Omental fat pad (tissue), 4 donors: ENCODE measurements around the gene RBMS2. TPM values are rescaled to one million over a fixed set of nuclear protein-coding genes. Genes with fewer than 3 reads are reported as not detected.
A peak's percentile ranks its signal among the peaks of the same experiment; 100 is the strongest.

Experiments used
- ATAC-seq: fragments of 150-250 bp; one replicate; pipeline ENCODE4 v1.9.1; 2016; ENCODE audit warnings: mild to moderate bottlenecking, moderate library complexity; ENCODE audit not compliant: low FRiP score
- DNase-seq: peaks from one replicate; pipeline ENCODE4 v3.0.0-alpha.2; 2019; ENCODE audit warnings: low spot score
- total RNA-seq, 4 donors: library from RNA; depleted of rRNA; stranded (reverse); fragments of >200 nt; gene quantifications; one replicate each; pipeline ENCODE4 v1.1.0, GENCODE V29; 2016
- TF ChIP-seq, protein P1 (sequence below), 3 donors: fragments of 450-650 bp; IDR thresholded peaks; one replicate each; pipeline ENCODE4 v1.5.1; 2016 to 2017; ENCODE audit warnings: antibody characterized with exemption in 3 of 3, mild to moderate bottlenecking in 3 of 3, moderate library complexity in 2 of 3

RBMS2 gene, protein sequence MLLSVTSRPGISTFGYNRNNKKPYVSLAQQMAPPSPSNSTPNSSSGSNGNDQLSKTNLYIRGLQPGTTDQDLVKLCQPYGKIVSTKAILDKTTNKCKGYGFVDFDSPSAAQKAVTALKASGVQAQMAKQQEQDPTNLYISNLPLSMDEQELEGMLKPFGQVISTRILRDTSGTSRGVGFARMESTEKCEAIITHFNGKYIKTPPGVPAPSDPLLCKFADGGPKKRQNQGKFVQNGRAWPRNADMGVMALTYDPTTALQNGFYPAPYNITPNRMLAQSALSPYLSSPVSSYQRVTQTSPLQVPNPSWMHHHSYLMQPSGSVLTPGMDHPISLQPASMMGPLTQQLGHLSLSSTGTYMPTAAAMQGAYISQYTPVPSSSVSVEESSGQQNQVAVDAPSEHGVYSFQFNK
- 10 to 100 TPM; 22.2 to 63.8 (median 30.6) TPM for total RNA-seq

- TF ChIP-seq, protein P1, sequence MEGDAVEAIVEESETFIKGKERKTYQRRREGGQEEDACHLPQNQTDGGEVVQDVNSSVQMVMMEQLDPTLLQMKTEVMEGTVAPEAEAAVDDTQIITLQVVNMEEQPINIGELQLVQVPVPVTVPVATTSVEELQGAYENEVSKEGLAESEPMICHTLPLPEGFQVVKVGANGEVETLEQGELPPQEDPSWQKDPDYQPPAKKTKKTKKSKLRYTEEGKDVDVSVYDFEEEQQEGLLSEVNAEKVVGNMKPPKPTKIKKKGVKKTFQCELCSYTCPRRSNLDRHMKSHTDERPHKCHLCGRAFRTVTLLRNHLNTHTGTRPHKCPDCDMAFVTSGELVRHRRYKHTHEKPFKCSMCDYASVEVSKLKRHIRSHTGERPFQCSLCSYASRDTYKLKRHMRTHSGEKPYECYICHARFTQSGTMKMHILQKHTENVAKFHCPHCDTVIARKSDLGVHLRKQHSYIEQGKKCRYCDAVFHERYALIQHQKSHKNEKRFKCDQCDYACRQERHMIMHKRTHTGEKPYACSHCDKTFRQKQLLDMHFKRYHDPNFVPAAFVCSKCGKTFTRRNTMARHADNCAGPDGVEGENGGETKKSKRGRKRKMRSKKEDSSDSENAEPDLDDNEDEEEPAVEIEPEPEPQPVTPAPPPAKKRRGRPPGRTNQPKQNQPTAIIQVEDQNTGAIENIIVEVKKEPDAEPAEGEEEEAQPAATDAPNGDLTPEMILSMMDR (IDR thresholded peaks at IDR 0.05), result no peak
- ATAC-seq, result peak; percentile 95
- DNase-seq, result peak; percentile 32
Observed at GRCh38 chr12:56521590-56522371, at the start of gene RBMS2. Gene RBMS2, plus strand, starts transcription at chr12:56521820. Its CDS starts 204 bp downstream, at chr12:56522024.

DNA sequence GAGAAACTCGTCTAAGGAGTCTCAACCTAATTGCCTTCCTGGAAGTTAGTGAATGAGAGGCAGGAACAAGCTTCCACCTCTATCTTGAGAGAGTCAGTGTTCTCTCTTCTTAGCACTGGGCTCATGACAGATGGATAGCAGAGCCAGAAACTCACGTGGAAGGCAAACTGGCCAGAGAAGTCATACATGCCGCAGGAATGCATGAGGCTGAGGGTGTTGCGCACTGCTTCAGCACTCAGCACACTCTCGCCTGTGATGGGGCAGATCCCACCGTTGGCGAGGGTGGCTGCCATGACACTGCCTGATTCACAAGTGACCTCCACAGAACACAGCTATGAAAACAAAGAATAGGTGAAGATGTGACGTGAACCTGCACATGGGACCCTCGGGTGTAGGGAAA is 47.2 kb upstream of the RBMS2 start:
- TF ChIP-seq, protein P1 (IDR thresholded peaks at IDR 0.05), result no peak
- no peak for ATAC-seq
- no peak for DNase-seq

GRCh38 chr12:56476143-56476542 is 45.5 kb upstream of the RBMS2 start:
- TF ChIP-seq, protein P1 (IDR thresholded peaks at IDR 0.05), result no peak
- DNase-seq (no peak), ATAC-seq (no peak)

DNA sequence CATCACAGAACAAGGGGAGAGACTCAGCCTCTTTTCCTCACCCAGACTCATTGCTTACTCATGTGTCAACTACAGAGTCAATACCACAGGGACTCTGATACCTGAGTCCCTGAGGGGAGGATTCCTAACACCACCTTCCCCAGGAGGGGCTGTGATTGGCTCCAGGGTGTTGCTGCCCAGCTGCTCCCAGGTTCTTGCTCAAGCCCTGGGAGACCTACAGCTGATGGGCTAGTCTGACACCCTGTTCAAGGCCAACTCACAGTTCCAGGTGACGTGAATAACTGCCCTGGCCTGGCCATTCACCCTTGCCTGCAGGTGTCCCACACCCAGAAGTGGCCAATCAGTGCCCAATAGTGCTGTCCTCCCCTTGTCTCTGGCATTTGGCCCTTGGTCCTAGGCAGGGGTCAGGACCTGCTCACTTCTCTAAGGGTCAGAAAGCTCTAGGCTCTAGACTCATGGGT is 44.6 kb upstream of the RBMS2 start:
- no peak for DNase-seq
- TF ChIP-seq, protein P1 (IDR thresholded peaks at IDR 0.05), result no peak
- ATAC-seq, result no peak

DNA sequence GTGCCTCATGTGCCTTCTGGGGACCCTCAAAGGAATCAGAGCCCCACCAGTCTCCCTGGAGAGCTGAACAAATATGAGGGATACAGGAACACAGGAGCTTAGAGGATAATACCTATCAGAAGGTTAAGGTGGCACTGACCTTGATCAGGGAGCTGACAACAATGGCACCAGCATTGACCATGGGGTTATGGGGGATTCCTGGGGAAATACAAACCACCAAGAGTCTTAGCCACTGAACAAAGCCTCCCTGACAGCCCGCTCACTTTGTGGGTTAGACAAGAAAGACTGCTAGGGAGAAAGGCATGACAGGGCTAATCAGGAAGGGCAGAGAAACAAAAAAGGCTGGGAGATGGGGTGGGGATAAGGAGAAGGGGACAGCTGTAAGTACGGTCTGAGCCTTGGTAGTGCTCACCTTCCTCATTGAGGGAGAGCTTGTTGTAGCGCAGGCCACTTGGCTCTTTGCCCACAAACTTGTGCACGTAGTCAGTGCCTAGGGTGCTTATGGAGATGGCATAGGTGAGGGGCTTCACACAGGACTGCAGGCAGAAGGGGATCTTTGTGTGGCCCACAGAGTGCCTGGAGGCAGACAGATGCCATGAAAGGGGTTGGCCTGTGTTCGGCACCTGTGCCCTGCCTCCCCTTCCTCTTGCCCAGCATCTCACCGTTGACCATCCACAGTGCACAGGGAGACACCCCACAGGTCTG is 43.9 kb upstream of the RBMS2 start:
- DNase-seq, result no peak
- TF ChIP-seq, protein P1 (IDR thresholded peaks at IDR 0.05), result no peak
- ATAC-seq, result no peak

GRCh38 chr12:56479625-56480024 is 42.0 kb upstream of the RBMS2 start:
- DNase-seq (no peak), ATAC-seq (no peak)
- TF ChIP-seq, protein P1 (IDR thresholded peaks at IDR 0.05), result no peak
